Liver (tissue), 9 donors: ENCODE results near the gene STMN1. TPM values are rescaled to one million over a fixed set of nuclear protein-coding genes. Genes with fewer than 3 reads are reported as not detected.

Experiments used
- DNase-seq: peaks from one replicate; pipeline ENCODE4 v3.0.0-alpha.2; 2017; ENCODE audit warnings: low spot score
- H3K27ac ChIP-seq, 2 donors: one replicate each; pipeline ENCODE4 v1.7.0; 2013; ENCODE audit warnings: inconsistent platforms in 2 of 2, low read length in 2 of 2, control low read depth in 1 of 2, low read depth in 1 of 2, mild to moderate bottlenecking in 1 of 2
- H3K27me3 ChIP-seq, 4 donors: one replicate each; pipeline versions ENCODE4 v1.6.1 to v1.7.0; 2013; ENCODE audit warnings: low read length in 3 of 4, inconsistent platforms in 1 of 4, mild to moderate bottlenecking in 1 of 4, moderate library complexity in 1 of 4; ENCODE audit not compliant: control insufficient read depth in 4 of 4, insufficient read depth in 4 of 4
- H3K36me3 ChIP-seq, 4 donors: one replicate each; pipeline versions ENCODE4 v1.6.1 to v1.7.0; 2013; ENCODE audit warnings: low read length in 3 of 4, mild to moderate bottlenecking in 3 of 4, low read depth in 1 of 4, moderate library complexity in 1 of 4; ENCODE audit not compliant: control insufficient read depth in 4 of 4, insufficient read depth in 3 of 4
- H3K4me1 ChIP-seq, 4 donors: one replicate each; pipeline versions ENCODE4 v1.6.1 to v1.7.0; 2013; ENCODE audit warnings: low read length in 3 of 4, mild to moderate bottlenecking in 3 of 4, moderate library complexity in 1 of 4; ENCODE audit not compliant: control insufficient read depth in 4 of 4, insufficient read depth in 4 of 4
- H3K4me3 ChIP-seq, 3 donors: one replicate each; pipeline versions ENCODE4 v1.6.1 to v1.7.0; 2013; ENCODE audit warnings: low read length in 3 of 3, control low read depth in 1 of 3, low read depth in 1 of 3, mild to moderate bottlenecking in 1 of 3
- H3K9ac ChIP-seq, 2 donors: one replicate each; pipeline ENCODE4 v1.7.0; 2013; ENCODE audit warnings: low read length in 2 of 2, mild to moderate bottlenecking in 2 of 2, moderate library complexity in 2 of 2, control low read depth in 1 of 2, low read depth in 1 of 2
- H3K9me3 ChIP-seq, 4 donors: one replicate each; pipeline versions ENCODE4 v1.6.1 to v1.7.0; 2013; ENCODE audit warnings: low read length in 3 of 4; ENCODE audit not compliant: control insufficient read depth in 4 of 4
- ATF3 ChIP-seq: IDR thresholded peaks from 2 replicates; pipeline ENCODE4 v1.6.1; 2016; ENCODE audit warnings: antibody characterized with exemption
- EGR1 ChIP-seq, 2 donors: IDR thresholded peaks; 2 replicates each; pipeline ENCODE4 v1.6.1; 2016 to 2018; ENCODE audit warnings: antibody characterized with exemption in 2 of 2, low read depth in 2 of 2
- FOXA1 ChIP-seq: IDR thresholded peaks from 2 replicates; pipeline ENCODE4 v1.6.1; 2016; ENCODE audit warnings: antibody characterized with exemption
- FOXA2 ChIP-seq: IDR thresholded peaks from 2 replicates; pipeline ENCODE4 v1.6.1; 2016; ENCODE audit warnings: antibody characterized with exemption
- HNF4A ChIP-seq, 2 donors: conservative IDR thresholded peaks; 2 replicates each; pipeline ENCODE4 v1.6.1; 2016; ENCODE audit warnings: antibody characterized with exemption in 2 of 2, mild to moderate bottlenecking in 2 of 2
- HNF4G ChIP-seq: IDR thresholded peaks from 2 replicates; pipeline ENCODE4 v1.6.1; 2016; ENCODE audit warnings: antibody characterized with exemption
- MAX ChIP-seq: IDR thresholded peaks from 2 replicates; pipeline ENCODE4 v1.6.1; 2016; ENCODE audit warnings: antibody characterized with exemption
- NR2F2 ChIP-seq: IDR thresholded peaks from 2 replicates; pipeline ENCODE4 v1.6.1; 2016; ENCODE audit warnings: antibody characterized with exemption
- REST ChIP-seq: IDR thresholded peaks from 2 replicates; pipeline ENCODE4 v1.6.1; 2016; ENCODE audit warnings: antibody characterized with exemption, mild to moderate bottlenecking
- RXRA ChIP-seq, 2 donors: IDR thresholded peaks; 2 replicates each; pipeline ENCODE4 v1.6.1; 2017 to 2018; ENCODE audit warnings: antibody characterized with exemption in 2 of 2, mild to moderate bottlenecking in 1 of 2
- TAF1 ChIP-seq: conservative IDR thresholded peaks from 2 replicates; pipeline ENCODE4 v1.6.1; 2016; ENCODE audit warnings: antibody characterized with exemption, mild to moderate bottlenecking
- YY1 ChIP-seq: IDR thresholded peaks from 2 replicates; pipeline ENCODE4 v1.6.1; 2016; ENCODE audit warnings: antibody characterized with exemption, mild to moderate bottlenecking
- WGBS: extraction: QIAGEN DNeasy Blood & Tissue Kit; methylation state at CpG from one replicate; pipeline ENCODE4 v1.1.7; 2013; 5-methylcytosine and 5-hydroxymethylcytosine counted together
- polyA plus RNA-seq, 2 donors: library from polyadenylated mRNA; stranded (reverse) in 1 of 2; unstranded in 1 of 2; fragments of 200-250 nt in 1 of 2; fragments of >200 nt in 1 of 2; fragmentation: Nextera tagmentation in 1 of 2; extraction: Ambion mirVana in 1 of 2; gene quantifications; one replicate each; pipeline versions ENCODE4 v1.2.1 to v1.2.3, GENCODE V29; 2013 to 2015
- total RNA-seq, 2 donors: library from RNA; depleted of rRNA; stranded (reverse); fragments of >200 nt; gene quantifications; one replicate each; pipeline ENCODE4 v1.2.3, GENCODE V29; 2014
- TF ChIP-seq, protein P1 (sequence below): fragments of 150-350 bp; IDR thresholded peaks from 2 replicates; pipeline ENCODE4 v1.5.1; 2017; ENCODE audit warnings: improper control_type of control experiment, low read depth, low read length; ENCODE audit not compliant: missing input control
- donor health status: healthy.
- donor health status: healthy.
- donor health status: healthy.
- donor health status: healthy.
- donor health status: healthy.

The STMN1 gene
- total and polyA plus RNA-seq, 4 donors, result 0.75 to 40.1 (median 17.8) TPM

GRCh38 chr1:25913206-25913605, 7.0 kb upstream of the STMN1 start:
- no peak for DNase-seq
- Histone ChIP-seq H3K4me1 (no peaks in the 10 kb centered on the region), H3K27me3 (no peaks in the 10 kb centered on the region), H3K9me3 (no peaks in the 10 kb centered on the region), H3K4me3 (no peak overlapping the region), H3K9ac (no peak overlapping the region), H3K27ac (no peak overlapping the region), H3K36me3 (no peaks in the 10 kb centered on the region)
- TF ChIP-seq TAF1, result no peak
- no peak for TF ChIP-seq YY1
- no peak for TF ChIP-seq REST
- no peak for TF ChIP-seq NR2F2
- TF ChIP-seq HNF4G, result no peak
- no peak for TF ChIP-seq RXRA (IDR thresholded peaks at IDR 0.05)
- TF ChIP-seq FOXA2, result no peak
- TF ChIP-seq FOXA1, result no peak
- TF ChIP-seq MAX, result no peak
- no peak for TF ChIP-seq ATF3
- no peak for TF ChIP-seq HNF4A (conservative IDR thresholded peaks at IDR 0.05)
- TF ChIP-seq, protein P1, sequence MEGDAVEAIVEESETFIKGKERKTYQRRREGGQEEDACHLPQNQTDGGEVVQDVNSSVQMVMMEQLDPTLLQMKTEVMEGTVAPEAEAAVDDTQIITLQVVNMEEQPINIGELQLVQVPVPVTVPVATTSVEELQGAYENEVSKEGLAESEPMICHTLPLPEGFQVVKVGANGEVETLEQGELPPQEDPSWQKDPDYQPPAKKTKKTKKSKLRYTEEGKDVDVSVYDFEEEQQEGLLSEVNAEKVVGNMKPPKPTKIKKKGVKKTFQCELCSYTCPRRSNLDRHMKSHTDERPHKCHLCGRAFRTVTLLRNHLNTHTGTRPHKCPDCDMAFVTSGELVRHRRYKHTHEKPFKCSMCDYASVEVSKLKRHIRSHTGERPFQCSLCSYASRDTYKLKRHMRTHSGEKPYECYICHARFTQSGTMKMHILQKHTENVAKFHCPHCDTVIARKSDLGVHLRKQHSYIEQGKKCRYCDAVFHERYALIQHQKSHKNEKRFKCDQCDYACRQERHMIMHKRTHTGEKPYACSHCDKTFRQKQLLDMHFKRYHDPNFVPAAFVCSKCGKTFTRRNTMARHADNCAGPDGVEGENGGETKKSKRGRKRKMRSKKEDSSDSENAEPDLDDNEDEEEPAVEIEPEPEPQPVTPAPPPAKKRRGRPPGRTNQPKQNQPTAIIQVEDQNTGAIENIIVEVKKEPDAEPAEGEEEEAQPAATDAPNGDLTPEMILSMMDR, result no peak

DNA sequence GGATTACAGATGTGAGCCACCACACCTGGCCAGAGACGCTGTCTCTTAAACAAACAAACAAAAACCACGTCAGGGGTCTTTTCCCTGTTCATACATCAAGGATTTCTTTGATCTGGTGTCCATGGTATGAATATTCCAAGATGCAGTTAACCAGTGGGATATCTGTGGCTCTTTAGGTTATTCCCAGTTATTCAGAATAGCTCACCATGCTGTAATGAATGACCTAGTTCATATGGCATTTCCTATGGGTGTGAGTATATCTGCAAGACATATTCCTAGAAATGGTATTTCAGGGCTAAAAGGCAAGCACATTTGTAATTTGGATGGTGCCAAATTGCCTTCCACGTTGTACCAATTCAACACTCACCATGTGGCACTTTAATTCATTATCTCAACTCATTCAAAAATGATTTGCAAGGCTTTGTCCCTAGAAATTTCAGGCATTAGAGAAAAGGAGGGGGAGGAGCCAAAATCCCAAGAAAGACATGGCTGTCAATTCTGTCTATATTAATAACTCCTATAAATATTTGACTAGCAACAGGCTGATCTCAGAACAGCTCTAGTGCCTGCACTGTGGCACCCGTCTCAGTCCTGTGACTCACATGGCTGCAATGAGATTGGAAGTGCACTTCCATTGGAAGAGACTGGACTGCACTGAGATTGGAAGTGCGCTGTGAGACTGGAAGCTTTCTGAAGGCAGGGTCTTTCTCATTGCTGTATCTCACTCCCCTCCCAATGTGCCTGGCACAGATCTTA, 6.0 kb upstream of the STMN1 start:
- H3K36me3 ChIP-seq, result no peaks in the 10 kb centered on the region
- H3K9me3 ChIP-seq, result no peaks in the 10 kb centered on the region
- H3K4me1 ChIP-seq, result no peaks in the 10 kb centered on the region
- no peaks in the 10 kb centered on the region for H3K27me3 ChIP-seq
- DNase-seq, result no peak
- H3K9ac ChIP-seq, result no peak overlapping the region
- WGBS, result 87% methylated on average over 5 of the region's 5 CpGs
- TF ChIP-seq EGR1 (IDR thresholded peaks at IDR 0.05; ENCODE audit: low read depth in 2 of 2) (no peak), NR2F2 (no peak), TAF1 (no peak)
- H3K27ac ChIP-seq, result no peak overlapping the region
- H3K4me3 ChIP-seq, result no peak overlapping the region
